ENCODE results near the gene RAB27A. TPM values are rescaled to one million over a fixed set of nuclear protein-coding genes. Genes with fewer than 3 reads are reported as not detected.

The RAB27A gene
- total and polyA plus RNA-seq, 2 of the 13 experiments (the other 11 are each of a cell fraction or from before 2014, with no cell fraction given), result 3.4 to 8.1 TPM

DNA sequence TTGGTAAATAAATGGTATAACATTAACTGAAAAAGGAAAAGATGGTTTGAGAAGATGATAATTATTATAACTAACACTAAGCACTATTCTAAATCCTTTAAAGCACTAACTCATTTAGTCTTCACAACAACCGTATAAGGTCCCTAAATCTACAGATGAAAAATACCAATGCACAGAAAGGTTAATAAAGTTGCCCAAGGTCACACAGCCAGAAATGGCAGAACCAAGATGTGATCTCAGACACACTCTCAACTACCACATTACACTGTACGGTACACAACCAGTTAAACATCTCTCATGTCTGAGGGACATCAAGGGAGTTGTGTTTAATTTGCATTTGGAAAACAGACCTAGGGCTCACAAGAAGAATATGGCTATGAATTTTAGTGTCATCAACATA lies 23.1 kb downstream of the RAB27A start (continued):
- no peak for TF ChIP-seq ZNF737 (CRISPR knock-in tag; IDR thresholded peaks at IDR 0.05; ENCODE audit: borderline replicate concordance)
- no peak for TF ChIP-seq NR3C1 (CRISPR knock-in tag; IDR thresholded peaks at IDR 0.05)
- TF ChIP-seq ZNF432 (CRISPR knock-in tag; IDR thresholded peaks at IDR 0.05; ENCODE audit: borderline replicate concordance), result no peak
- no peak for TF ChIP-seq ZNF616 (CRISPR knock-in tag; IDR thresholded peaks at IDR 0.05; ENCODE audit: low read depth)
- TF ChIP-seq BATF2 (CRISPR knock-in tag; IDR thresholded peaks at IDR 0.05), result no peak
- no peak for TF ChIP-seq ZSCAN25 (CRISPR knock-in tag; IDR thresholded peaks at IDR 0.05)

DNA sequence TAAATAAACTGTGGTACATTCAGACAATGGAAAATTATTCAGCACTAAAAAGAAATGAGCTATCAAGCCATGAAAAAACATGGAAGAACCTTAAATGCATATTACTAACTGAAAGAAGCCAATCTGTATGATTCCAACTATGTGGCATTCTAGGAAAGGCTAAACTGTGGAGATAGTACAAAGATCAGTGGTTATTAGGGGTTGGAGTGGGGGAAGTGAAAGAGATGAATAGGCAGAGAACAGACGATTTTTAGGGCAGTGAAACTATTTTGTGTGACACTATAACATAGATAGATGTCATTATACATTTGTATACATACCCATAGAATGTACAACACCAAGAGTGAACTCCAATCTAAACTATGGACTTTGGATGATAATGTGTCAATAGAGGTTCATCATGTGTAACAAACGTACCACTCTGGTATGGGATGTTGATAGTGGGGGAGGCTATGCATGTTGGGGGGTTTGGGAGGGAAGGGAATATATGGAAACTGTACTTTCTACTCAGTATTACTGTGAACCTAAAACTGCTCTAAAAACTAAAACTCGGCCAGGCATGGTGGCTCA lies 29.0 kb downstream of the RAB27A start:
- Histone ChIP-seq H3K4me3 (replicated peaks in 1 of 3; ENCODE audit: insufficient read depth in 1 of 3, low read depth in 2 of 3, low read length in 3 of 3) (no peak overlapping the region), H3K9me3 (ENCODE audit: low read length) (no peaks in the 10 kb centered on the region), H4K20me1 (ENCODE audit: insufficient read depth, low read length) (no peaks in the 10 kb centered on the region), H3K27ac (ENCODE audit: extremely low read length, insufficient read depth, low read length) (no peak overlapping the region), H2AFZ (ENCODE audit: low read length) (no peak overlapping the region), H3K4me1 (ENCODE audit: insufficient read depth, low read length) (peaks cover 20% of the 10 kb centered on the region), H3K27me3 (ENCODE audit: control insufficient read depth in 1 of 2, insufficient read depth in 2 of 2, low read length in 2 of 2) (no peaks in the 10 kb centered on the region), H3K79me2 (ENCODE audit: insufficient read depth, low read length) (no peaks in the 10 kb centered on the region), H3K36me3 (replicated peaks in 1 of 2; ENCODE audit: control insufficient read depth in 1 of 2, insufficient read depth in 2 of 2, low read length in 2 of 2) (no peaks in the 10 kb centered on the region), H3K4me2 (ENCODE audit: low read depth, low read length) (no peak overlapping the region), H3K9ac (ENCODE audit: insufficient read depth, low read depth, low read length) (no peak overlapping the region)
- ChIA-PET CTCF (ENCODE audit: low intra/inter-chr PET ratio, low total read pairs) (no interaction called here), POLR2A (no interaction called here)
- in situ Hi-C loops (cut with HindIII; ENCODE audit: extremely low pct_ligation_motif_present, low pct_unique_long_range_greater_than_20kb) (no loop called here), intact Hi-C loops (cut with micrococcal nuclease; ENCODE audit: unreplicated experiment) (no loop called here)
- peak; percentile 52; the same call in 2 of the 3 replicates for ATAC-seq
- WGBS (ENCODE audit: low lambda C conversion rate), result 41% methylated on average over 3 of the region's 3 CpGs
- FAIRE-seq, result no peak
- no TSS peak for BruUV-seq (replicated peaks)
- peak; percentile 45 for DNase-seq (ENCODE audit: low spot score)
- TF ChIP-seq ZHX2 (IDR thresholded peaks at IDR 0.05; ENCODE audit: low read depth), result no peak
- no peak for TF ChIP-seq ZHX2 (CRISPR knock-in tag; IDR thresholded peaks at IDR 0.05; ENCODE audit: borderline replicate concordance)
- TF ChIP-seq ZNF484 (CRISPR knock-in tag; IDR thresholded peaks at IDR 0.05; ENCODE audit: borderline replicate concordance, low read depth), result no peak
- TF ChIP-seq TMF1 (CRISPR knock-in tag; IDR thresholded peaks at IDR 0.05; ENCODE audit: low read depth), result no peak
- TF ChIP-seq BCL6 (CRISPR knock-in tag; IDR thresholded peaks at IDR 0.05), result peak; percentile 58
- TF ChIP-seq NCOR1 (IDR thresholded peaks at IDR 0.05; ENCODE audit: borderline replicate concordance, low read length), result peak; percentile 41; the same call in 1 of the 2 replicates
- 0 out of 2 replicates have a peak, but pooled peaks have one; percentile 23 for TF ChIP-seq ZMYM2 (CRISPR knock-in tag; IDR thresholded peaks at IDR 0.05)
- TF ChIP-seq HNF4G (IDR thresholded peaks at IDR 0.05; ENCODE audit: borderline replicate concordance, low read depth, low read length), result 0 out of 2 replicates have a peak, but pooled peaks have one; percentile 31
- TF ChIP-seq HNF4G (CRISPR knock-in tag; IDR thresholded peaks at IDR 0.05; ENCODE audit: borderline replicate concordance, low read depth), result no peak
- no peak for TF ChIP-seq HES4 (CRISPR knock-in tag; IDR thresholded peaks at IDR 0.05; ENCODE audit: borderline replicate concordance)
- TF ChIP-seq FOSL2 (CRISPR knock-in tag; IDR thresholded peaks at IDR 0.05), result no peak
- no peak for TF ChIP-seq DNMT1 (CRISPR knock-in tag; IDR thresholded peaks at IDR 0.05)
- no peak for TF ChIP-seq MXI1 (IDR thresholded peaks at IDR 0.05; ENCODE audit: borderline replicate concordance, low read depth, low read length)
